ENCODE results near the gene ACAP3.

GRCh38 chr1:1253314-1253713, 54.4 kb downstream of the ACAP3 start:
- TF ChIP-seq CTCF (IDR thresholded peaks at IDR 0.05; ENCODE audit: low read depth, low read length) (no peak), MAX (IDR thresholded peaks at IDR 0.05; ENCODE audit: low read depth, low read length) (no peak), MYC (IDR thresholded peaks at IDR 0.05; ENCODE audit: low read depth, low read length) (no peak)
